Body of pancreas (tissue), 4 donors: ENCODE results near the gene MYL2.

Experiments
- POLR2A ChIP-seq, 3 donors: fragments of 450-650 bp; IDR thresholded peaks; one replicate each; pipeline ENCODE4 v1.6.1; 2016; ENCODE audit warnings: antibody characterized with exemption in 3 of 3, mild to moderate bottlenecking in 2 of 3
- TF ChIP-seq, protein P1 (sequence below), 7 experiments: fragments of 450-650 bp in 4 of 7; fragments of 200-600 bp in 3 of 7; sonication (generic) in 3 of 7; IDR thresholded peaks; one replicate each; pipeline ENCODE4 v1.5.1; 2016 to 2019; ENCODE audit warnings: antibody characterized with exemption in 7 of 7

DNA sequence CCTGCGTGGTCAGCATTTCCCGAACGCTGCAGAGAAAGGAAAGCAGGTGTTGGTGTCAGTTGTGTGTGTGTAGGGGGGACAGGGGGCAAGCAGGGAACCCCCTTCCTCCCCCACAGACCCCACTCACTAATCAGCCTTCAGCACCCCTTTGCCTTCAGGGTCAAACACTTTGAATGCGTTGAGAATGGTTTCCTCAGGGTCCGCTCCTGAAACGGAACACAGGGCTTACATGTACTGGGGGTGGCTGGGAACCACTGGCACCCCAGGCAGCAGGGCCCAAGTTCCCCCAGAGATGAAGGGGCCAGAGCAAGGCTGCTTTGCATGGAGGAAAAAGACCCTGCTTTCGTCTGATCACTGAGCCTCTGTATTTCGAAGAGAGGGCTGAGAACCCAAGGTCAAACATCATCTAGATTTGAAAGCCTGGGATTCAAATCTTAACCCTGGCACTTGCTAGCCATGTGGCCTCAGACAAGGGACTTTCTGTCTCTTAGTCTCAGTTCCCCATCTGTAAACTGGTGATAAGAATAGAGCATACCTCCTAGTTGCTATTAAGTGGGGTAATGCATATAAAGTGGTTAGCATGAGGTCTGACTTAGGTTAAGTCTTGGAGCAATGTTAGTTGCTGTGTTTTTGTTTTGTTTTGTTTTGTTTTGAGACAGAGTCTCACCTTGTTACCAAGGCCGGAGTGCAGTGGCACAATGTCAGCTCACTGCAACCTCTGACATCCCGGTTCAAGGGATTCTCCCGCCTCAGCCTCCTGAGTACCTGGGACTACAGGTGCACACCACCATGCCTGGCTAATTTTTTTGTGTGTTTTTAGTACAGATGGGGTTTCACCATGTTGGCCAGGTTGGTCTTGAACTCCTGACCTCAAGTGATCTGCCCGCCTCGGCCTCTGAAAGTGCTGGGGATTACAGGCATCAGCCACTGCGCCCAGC lies 7.0 kb downstream of the MYL2 start:
- no peak for TF ChIP-seq POLR2A (IDR thresholded peaks at IDR 0.05)
- TF ChIP-seq, protein P1, sequence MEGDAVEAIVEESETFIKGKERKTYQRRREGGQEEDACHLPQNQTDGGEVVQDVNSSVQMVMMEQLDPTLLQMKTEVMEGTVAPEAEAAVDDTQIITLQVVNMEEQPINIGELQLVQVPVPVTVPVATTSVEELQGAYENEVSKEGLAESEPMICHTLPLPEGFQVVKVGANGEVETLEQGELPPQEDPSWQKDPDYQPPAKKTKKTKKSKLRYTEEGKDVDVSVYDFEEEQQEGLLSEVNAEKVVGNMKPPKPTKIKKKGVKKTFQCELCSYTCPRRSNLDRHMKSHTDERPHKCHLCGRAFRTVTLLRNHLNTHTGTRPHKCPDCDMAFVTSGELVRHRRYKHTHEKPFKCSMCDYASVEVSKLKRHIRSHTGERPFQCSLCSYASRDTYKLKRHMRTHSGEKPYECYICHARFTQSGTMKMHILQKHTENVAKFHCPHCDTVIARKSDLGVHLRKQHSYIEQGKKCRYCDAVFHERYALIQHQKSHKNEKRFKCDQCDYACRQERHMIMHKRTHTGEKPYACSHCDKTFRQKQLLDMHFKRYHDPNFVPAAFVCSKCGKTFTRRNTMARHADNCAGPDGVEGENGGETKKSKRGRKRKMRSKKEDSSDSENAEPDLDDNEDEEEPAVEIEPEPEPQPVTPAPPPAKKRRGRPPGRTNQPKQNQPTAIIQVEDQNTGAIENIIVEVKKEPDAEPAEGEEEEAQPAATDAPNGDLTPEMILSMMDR (IDR thresholded peaks at IDR 0.05) = no peak
